ENCODE measurements around the gene AGBL4.

Gene AGBL4

GRCh38 chr1:48841966-48842365 lies 1181.8 kb downstream of the AGBL4 start:
- TF ChIP-seq CTCF (conservative IDR thresholded peaks at IDR 0.05), result no peak
- H3K27ac ChIP-seq, result no peak overlapping the region

GRCh38 chr1:48841461-48841860 lies 1182.3 kb downstream of the AGBL4 start:
- no peak overlapping the region for H3K27ac ChIP-seq
- no peak for TF ChIP-seq CTCF (conservative IDR thresholded peaks at IDR 0.05)

GRCh38 chr1:48831120-48831978 lies 1192.4 kb downstream of the AGBL4 start:
- TF ChIP-seq CTCF (conservative IDR thresholded peaks at IDR 0.05), result no peak
- no peak overlapping the region for H3K27ac ChIP-seq

GRCh38 chr1:48830715-48831114 lies 1193.0 kb downstream of the AGBL4 start:
- no peak for TF ChIP-seq CTCF (conservative IDR thresholded peaks at IDR 0.05)
- no peak overlapping the region for H3K27ac ChIP-seq

GRCh38 chr1:48829446-48829845 lies 1194.3 kb downstream of the AGBL4 start:
- H3K27ac ChIP-seq, result no peak overlapping the region
- no peak for TF ChIP-seq CTCF (conservative IDR thresholded peaks at IDR 0.05)

- no peak overlapping the region for H3K27ac ChIP-seq
- TF ChIP-seq CTCF (conservative IDR thresholded peaks at IDR 0.05), result no peak
Observed at GRCh38 chr1:48823168-48823567, 1200.6 kb downstream of the AGBL4 start.

GRCh38 chr1:48820491-48820890 lies 1203.3 kb downstream of the AGBL4 start:
- TF ChIP-seq CTCF (conservative IDR thresholded peaks at IDR 0.05), result no peak
- H3K27ac ChIP-seq, result no peak overlapping the region
